NT2/D1 (cell line): Measurements from ENCODE around the gene ROBO1.

ENCODE experiments used
- YY1 ChIP-seq: IDR thresholded peaks from 2 replicates; pipeline ENCODE4 v1.6.1; 2011; ENCODE audit not compliant: insufficient read length, insufficient read depth
- ZNF274 ChIP-seq: IDR thresholded peaks from 2 replicates; pipeline ENCODE4 v1.6.1; 2011; ENCODE audit warnings: mild to moderate bottlenecking, low read depth, low read length

DNA sequence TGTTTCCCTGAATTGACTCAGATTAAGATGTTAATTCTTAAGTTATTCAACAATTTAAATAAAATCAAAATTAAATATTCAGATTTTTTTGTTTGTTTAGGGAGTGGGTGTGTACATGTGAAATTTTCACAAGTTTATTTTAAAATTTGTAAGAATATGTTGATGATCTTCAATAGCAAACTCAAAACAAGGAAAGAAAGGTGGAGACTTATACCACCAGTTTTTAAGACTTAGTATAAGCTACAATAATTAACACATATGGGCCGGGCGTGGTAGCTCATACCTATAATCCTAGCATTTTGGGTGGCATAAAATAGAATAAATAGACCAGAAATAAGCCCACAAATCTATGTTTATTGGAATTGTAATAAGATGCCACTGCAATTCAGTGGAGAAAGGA is 1084.5 kb downstream of the ROBO1 start:
- TF ChIP-seq ZNF274 (no peak), YY1 (no peak)
